ENCODE results near the gene SLC7A8.
A peak's percentile ranks its signal among the peaks of the same experiment; 100 is the strongest.
"Not testable (repeated sequence)": the region's sequence is repeated elsewhere in the genome, so short reads cannot be mapped to it uniquely, and the experiment has no call there.

The SLC7A8 gene

GRCh38 chr14:23112359-23113178 is 70.9 kb downstream of the SLC7A8 start:
- no peak for DNase-seq

DNA sequence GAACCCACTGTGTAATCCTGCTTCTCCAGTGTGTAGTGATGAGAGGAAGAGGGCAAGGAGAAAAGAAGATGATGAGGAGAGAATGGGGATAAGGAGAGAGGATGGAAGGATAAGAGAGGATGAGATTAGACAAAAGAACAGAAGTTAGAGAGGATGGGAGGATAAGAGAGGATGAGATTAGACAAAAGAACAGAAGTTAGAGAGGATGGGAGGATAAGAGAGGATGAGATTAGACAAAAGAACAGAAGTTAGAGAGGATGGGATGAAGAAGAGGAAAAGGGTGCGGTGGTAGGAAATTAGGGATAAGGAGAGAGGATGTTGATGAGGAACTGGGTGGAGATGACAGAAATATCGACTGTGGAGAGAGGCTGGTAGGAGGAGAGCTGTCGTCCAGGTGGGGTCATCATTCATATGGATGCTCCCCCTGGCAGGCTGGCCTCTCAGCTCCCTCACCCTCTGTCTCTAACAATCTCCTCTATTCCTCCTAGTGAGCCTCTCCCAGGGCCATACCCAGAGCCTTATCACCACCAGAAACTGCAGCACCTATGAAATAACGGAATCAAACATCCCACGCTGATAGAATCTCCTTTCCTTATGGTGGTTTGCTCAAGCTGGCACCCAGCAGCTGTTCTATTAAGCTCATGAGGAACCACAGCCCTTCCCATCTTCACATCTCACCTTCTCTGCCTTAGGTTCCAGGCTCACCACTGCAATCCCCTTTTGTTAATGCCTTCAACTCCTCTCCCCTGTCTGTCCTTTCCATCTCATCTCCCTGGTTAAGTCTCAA is 72.7 kb downstream of the SLC7A8 start:
- DNase-seq = no peak

GRCh38 chr14:23109769-23110168 is 73.7 kb downstream of the SLC7A8 start:
- no peak for DNase-seq

DNA sequence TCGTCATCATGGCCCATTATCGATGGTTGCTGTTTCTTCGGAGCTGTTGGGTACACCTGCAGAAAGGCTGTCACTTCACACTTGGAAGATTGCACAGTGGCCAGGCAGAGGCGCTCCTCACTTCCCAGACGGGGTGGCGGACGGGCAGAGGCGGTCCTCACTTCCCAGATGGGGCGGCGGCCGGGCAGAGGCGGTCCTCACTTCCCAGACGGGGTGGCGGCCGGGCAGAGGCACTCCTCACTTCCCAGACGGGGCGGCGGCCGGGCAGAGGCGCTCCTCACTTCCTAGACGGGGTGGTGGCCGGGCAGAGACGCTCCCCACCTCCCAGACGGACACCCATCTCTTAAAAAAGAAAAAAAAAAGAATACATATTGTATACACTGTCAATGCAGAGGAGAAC is 75.3 kb downstream of the SLC7A8 start:
- DNase-seq = not testable (repeated sequence)

- not testable (repeated sequence) for DNase-seq
These were observed 75.8 kb downstream of the SLC7A8 start for GRCh38 chr14:23107620-23108019.

GRCh38 chr14:23106747-23107045 is 76.8 kb downstream of the SLC7A8 start:
- no peak for DNase-seq

- no peak for DNase-seq
These were observed 78.1 kb downstream of the SLC7A8 start for GRCh38 chr14:23105348-23105824.

DNA sequence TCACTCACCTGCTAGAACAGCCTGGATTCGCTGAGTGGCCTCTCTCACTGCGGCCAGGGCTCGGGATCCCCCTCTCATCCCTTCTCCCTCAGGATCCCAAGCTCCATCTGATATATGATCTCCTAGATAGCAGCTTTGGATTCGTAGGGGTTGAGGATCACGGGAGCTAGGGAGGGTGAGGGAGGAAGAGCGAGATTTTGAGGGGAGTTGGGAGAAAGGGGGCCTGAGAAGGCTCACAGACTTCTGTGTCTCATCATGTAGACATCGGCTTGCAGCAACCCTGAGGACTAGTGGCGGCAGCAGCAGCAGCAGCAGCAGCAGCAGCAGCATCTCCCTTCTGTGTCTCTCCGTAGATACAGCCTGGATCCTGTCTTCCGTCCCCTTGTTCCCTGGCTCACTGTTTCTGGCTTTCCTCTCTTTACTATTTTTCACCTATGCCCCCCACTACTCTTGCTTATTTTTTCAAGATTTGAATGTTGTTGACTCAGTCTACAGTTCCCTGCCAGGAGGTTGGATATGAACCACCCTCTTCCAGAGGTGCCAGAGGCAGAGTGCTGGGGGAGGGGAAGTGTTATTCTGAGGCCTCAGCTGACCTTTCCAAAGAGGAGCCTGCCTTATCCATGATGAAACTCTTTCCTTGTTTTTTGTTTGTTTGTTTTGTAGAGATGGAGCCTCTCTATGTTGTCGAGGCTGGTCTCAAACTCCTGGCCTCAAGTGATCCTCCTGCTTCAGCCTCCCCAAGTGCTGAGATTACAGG is 78.7 kb downstream of the SLC7A8 start, which contains the start of gene CIROP:
TSS of gene CIROP (minus strand) at position 399 of the 757 bp plus-strand sequence. CDS start at position 330, 69 bp downstream.
- DNase-seq = no peak

GRCh38 chr14:23104070-23104590 is 79.3 kb downstream of the SLC7A8 start:
- DNase-seq = no peak

- no peak for DNase-seq
These were observed 79.9 kb downstream of the SLC7A8 start for GRCh38 chr14:23103581-23103980.

DNA sequence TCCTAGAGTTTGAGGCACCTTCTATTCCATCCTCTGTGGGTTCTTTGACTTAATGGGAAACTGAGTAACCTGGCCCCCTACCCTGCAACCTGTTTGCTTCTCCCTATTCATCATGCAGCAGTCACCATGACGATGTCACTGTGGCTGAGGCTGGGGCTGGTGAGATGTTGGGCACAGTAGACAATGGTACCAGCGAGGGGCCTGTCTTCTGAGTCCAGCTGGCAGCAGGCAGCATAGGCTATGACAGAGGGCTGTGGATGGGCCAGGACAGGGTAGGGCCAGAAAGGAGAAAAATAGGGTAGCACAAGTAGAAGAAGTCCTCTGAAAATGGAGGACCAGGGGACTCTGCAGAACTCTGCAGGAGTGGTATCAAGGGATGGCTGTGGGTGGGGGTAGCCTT is 80.7 kb downstream of the SLC7A8 start:
- DNase-seq = no peak

DNA sequence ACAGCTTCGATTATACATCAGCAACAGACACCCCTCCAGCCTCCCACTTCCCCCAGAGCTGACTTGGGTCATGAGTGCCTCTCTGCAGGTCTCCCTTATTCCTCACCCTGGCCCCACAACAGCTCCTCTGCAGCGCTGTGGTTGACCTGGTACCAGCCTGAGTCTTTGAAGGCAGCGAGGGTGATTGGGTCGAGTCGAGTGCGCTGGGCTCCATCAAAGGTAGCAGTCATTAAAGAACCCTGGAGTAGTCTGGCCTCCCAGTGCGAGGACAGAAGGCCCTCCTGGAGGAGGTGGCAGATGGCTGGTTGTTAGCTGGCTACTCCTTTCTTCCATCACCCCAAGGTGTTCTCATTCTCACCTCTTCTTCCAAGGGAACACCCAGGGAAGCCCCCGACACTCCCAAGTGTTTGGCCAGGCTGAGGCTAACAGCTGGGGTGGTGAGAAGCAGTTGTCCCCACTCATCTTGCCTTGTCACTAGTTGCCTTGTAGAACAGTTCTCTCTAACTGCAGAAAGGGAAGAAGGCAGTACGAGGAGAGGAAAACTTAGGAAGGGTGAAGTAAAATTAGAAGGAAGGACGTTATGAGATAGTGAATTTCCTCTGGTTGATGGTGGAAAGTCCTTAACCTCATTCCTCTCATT is 81.4 kb downstream of the SLC7A8 start:
- no peak for DNase-seq

GRCh38 chr14:23101213-23101970 is 82.1 kb downstream of the SLC7A8 start:
- DNase-seq = no peak

DNA sequence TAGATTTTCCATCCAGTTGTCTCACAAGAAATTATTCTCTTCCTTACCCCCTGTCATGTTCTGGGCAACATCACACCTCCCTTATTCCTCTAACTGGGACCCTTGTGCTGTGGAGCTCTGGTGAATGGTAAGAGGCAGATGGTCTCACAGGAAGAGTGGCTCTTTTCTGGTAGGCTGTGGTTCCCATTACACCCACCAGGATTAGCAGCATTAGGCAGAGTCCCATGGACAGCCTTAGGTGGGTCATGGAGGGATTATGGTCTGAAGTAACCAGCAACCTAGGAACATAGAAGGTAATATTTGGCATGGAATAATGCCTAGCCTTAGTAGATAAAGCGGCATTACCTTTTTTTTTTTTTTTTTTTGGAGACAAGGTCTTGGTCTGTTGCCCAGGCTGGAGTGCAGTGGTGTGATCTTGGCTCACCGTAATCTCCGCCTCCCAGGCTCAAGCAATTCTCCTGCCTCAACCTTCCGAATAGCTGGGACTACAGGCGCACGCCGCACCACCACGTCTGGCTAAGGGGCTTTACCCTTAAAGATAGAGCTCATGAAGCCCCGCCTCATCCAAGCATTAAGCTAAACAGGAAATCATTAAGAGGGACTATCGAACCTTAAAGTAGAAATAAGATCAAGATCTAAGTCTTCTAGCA is 84.1 kb downstream of the SLC7A8 start:
- DNase-seq = no peak

- DNase-seq = no peak
These were observed 85.7 kb downstream of the SLC7A8 start for GRCh38 chr14:23097786-23098185.

DNA sequence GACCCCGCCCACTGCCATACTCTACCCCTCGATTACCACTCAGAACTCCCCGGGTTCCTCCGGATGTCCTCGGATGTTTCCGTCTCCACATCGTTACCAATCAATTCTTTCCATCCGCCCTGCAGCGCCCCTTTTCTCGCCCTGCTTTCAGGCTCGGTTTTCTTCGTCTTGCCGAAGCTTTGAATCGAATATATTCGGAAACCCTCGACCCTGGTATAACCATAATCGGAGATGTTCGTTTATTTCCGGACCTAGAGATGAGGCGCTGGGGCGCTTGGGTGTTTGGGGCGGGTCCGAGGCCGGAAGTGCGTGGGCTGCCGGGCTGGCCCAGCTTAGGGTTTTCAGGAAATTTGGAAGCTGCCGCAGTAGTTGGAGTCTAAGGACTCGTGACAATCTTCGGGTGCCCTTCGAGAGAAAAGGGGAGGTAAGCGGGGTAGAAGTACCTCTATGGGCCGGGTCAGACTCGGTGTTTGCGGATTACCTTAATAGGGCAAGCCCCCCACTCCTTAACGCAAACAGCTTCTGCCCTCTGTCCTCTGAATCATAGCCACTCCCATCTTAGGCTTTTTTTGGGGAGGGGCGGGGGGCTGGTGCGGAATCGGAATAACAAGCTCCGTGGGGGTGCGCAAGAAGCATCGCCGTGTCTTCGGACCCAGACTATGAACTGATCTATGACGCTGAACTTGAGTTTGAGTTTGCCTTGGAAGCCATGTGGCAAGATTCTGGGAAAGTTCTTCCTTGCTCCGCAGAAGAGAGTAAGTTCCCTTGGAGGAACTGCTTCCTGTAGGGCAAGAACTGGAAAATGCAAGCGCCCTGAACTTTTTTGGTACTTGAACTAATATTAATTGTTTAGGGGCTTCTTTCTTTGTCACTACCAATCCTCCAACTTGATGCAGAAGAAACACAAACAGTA is 88.0 kb downstream of the SLC7A8 start, which contains the start of gene C14orf119:
TSS of gene C14orf119 (plus strand) at position 310 of the 913 bp plus-strand sequence. CDS start 2,154 bp downstream, outside the sequence.
- DNase-seq = peak; percentile 100

DNA sequence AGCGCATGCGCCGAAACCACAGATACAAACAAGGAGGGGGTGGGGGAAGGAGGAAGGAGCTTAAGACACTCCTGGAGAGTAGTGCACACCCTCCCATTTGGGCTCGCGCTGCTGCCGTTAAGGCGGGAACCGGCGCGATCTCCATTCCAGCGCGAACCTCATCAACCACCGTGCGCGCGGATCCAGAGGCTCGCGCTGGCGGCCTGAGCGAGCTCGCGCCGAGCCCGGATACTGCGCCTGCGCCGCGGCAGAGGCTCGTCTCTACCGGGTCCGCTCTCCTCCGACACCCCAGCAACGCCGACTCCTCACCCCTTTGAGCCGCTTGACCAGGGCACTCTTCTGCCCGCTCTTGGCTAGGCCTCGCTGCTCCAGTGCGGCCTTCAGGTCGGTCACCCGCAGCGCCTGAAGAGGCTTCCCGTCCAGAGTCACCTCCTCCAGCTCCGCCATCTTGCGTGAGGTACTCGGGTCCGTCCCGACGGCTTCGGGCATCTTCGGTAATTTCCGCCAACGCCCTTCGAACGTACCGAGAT is 88.7 kb downstream of the SLC7A8 start, which contains the start of gene ACIN1:
TSS of gene ACIN1 (minus strand) at position 471 of the 530 bp plus-strand sequence. CDS start at position 447, 24 bp downstream.
- DNase-seq = peak; percentile 66

GRCh38 chr14:23093991-23094665 is 89.3 kb downstream of the SLC7A8 start:
- DNase-seq = no peak

GRCh38 chr14:23093526-23093925 is 89.9 kb downstream of the SLC7A8 start:
- no peak for DNase-seq
